HuH-7.5 (cell line): Measurements from ENCODE around the gene MVD.

Experiments
- DNase-seq: peaks from one replicate; pipeline ENCODE4 v3.0.0; 2011; ENCODE audit warnings: low spot score

MVD gene

DNA sequence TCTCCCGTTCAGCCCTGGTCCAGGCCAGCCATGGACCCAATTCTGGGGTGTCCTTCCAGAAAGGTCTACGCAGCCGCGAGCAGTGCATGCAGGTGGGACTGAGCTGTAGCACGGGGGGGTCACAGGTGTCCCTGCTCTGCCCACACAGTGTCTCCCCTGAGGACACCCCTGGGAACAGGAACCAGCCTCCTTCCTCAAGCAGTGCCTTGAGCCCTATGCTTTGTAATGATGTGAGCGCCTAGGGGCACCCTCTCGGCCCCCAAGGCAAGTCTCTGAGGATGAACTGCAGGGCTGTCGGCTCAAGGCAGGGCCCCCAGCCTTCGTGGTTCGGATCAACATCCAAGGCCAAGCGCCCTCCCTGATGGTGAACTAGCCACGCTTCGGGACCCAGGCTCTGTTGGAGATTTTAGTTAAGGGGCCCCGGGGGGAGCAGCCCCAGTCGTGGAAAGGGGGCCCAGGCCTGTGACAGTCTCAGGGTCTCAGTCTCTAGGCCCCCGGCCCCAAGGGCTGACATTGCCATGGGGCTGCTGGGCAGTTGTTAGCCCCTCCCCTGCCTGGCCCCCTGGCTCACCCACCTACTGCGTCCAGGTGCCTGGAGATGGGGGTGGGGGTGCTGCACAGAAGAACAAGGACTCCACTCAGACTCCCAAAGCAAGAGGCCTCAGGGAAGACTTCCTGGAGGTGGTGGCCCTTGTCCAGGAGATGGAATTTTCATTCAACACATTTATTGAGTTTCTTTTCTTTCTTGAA is 22.2 kb downstream of the MVD start:
- DNase-seq: no peak

DNA sequence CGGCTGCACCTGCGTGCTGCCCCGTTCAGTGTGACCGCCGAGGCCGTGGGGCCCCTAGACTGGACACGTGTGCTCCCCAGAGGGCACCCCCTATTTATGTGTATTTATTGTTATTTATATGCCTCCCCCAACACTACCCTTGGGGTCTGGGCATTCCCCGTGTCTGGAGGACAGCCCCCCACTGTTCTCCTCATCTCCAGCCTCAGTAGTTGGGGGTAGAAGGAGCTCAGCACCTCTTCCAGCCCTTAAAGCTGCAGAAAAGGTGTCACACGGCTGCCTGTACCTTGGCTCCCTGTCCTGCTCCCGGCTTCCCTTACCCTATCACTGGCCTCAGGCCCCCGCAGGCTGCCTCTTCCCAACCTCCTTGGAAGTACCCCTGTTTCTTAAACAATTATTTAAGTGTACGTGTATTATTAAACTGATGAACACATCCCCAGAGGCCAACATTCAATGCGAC is 22.8 kb downstream of the MVD start:
- no peak for DNase-seq

DNA sequence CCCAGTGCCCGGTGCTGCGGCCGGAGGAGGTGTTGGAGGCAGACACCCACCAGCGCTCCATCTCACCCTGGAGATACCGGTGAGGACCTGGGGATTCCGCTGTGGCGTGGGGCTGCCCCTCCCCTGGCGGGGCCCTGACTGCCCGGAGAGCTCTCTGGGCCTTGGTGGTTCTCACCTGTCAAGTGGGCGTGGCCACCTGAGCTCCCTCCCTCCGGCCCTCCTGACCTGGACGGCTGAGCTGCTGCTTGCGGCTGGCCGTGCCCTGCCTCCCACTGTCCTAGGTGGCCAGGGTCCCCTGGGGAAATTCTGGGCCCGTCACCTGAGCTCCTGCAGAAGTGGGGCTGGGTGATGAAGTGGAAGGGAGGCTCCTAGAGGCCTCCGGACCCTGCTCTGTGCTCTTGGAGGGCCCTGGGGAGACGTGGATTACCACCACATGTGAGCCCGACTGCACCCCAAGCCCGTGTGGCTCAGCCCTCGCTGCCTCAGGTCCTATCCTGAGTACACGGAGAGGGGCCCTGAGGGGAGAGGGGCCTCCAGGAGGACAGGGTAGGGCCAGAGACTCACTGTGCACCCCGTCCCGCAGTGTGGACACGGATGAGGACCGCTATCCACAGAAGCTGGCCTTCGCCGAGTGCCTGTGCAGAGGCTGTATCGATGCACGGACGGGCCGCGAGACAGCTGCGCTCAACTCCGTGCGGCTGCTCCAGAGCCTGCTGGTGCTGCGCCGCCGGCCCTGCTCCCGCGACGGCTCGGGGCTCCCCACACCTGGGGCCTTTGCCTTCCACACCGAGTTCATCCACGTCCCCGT is 23.5 kb downstream of the MVD start:
- DNase-seq: no peak

DNA sequence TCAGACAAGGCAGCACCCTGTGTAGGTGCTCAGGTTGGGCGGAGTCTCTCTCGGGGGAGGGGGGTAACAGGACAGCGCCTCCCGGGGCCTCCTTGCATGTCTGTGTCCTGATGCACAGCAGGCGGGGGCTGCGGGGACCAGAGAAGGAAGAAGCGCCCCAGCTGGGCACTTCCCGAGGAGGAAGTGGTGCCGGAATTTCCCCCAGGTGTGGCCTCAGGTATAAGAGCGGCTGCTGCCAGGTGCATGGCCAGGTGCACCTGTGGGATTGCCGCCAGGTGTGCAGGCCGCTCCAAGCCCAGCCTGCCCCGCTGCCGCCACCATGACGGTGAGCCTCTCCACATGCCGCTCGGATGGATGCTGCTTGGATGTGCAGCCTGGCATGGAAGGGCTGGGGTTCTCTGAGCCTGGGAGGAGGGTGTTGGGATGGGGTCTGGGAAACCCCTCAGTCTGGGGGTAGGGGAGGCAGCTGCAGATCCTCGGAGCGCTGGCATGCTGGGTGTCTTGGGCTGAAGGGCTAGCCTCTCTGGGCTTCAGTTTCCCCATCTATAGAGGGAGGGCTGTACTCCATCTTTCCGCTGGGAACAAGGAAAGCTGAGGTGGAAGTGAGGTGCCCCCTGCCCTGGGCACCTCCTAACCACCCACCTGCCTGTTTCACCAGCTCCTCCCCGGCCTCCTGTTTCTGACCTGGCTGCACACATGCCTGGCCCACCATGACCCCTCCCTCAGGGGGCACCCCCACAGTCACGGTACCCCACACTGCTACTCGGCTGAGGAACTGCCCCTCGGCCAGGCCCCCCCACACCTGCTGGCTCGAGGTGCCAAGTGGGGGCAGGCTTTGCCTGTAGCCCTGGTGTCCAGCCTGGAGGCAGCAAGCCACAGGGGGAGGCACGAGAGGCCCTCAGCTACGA is 24.3 kb downstream of the MVD start, which contains the start of gene IL17C:
Gene IL17C (plus strand): TSS at position 250 of the 908 bp plus-strand sequence. CDS start 70 bp downstream, at position 320.
- no peak for DNase-seq

DNA sequence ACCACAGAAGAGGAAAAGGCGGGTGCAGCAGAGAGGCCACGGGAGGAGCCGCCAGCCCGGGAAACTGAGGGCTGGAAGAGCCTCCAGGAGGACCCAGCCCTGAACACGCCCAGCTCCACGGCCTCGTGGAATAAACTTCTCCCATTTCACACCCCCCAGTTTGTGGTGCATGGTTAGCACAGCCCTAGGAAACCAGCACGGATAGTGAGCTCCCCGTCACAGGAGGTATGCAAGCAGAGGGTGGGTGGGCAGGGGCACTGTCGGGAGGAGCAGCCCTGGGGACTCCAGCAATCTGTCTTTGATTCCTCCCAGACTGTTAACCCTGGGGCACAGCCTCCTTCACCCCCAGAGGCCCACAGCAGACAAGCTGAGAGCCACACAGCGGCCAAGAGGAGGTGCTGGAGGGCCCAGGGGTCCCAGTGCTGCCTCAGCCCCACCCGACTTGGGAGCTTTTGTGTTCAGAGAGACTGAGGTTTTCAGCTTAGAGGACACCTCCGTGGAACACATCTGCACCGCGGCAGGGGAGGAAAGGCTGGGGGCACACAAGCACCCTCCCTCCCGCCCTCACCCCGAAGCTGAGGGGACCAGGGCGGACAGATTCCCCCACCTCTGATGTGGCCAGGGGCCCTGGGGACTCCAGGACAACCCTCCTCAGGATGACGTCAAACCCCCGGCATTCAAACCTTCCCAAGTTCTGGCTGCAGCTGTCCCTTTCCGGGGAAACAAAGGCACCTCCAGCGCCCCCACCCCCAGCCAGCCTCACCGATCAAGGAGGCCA is 26.2 kb downstream of the MVD start:
- no peak for DNase-seq

DNA sequence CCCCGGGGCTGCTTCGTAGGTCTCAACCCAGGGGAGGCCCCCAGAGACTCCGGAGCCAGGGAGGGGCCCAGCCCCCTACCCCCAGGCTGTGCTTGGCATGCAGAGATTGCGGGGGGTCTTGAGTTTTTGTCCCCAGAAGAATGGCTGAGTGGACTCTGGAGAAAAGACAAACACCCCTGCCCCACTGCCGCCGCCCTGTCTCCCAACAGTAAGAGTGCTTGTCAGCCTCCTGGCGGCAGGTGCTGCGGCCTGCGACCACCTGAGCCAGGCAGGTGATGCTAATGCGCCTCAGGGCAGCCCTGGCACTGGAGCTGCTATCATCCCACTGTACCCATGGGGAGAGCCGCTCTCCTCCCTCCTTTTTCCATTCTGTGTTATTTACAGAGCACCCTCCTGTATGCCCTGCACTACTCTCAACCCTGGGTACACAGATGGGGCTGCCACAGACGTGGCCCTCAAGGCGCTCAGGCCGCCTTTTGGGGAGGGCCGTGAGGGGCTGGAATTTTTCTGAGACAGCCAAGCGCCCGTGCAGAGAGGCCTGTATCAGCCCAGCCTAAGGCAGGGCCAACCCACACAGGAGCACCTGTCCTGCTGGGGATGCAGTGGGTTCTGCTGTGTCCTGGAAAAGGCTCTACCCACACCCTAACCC is 27.1 kb downstream of the MVD start:
- DNase-seq: no peak

DNA sequence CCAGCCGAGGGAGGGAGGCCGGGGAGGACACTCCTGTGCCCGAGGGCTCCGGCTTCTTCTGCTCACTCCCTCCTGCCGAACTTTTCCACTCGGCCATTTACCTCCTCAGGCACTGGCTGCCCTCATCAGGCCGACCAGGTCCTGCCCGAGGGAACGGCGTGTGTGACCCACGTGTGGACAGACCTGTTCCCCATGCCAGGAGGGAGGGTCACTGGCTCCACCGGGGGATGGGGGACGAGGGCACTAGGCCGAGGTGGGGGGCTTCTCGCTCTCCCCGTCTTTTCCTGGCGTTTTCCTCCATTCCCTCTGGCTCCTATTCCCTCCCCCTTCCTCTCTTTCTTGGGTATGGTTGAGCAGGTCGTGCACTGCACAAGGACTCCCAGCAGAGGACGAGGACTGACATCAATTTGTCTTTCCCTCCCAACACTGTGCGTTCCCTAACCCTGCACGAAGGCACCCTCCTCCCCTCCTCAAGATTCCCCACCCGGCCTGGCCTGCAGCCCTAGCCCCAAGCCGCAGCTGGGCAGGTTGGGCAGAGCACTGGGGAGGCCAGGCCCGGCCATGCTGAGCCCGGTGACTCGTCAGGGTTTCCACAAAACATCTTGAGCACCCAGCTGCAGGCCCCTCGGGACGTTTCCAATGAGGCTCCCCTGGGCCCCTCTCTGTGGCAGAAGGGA is 27.8 kb downstream of the MVD start:
- DNase-seq: no peak

DNA sequence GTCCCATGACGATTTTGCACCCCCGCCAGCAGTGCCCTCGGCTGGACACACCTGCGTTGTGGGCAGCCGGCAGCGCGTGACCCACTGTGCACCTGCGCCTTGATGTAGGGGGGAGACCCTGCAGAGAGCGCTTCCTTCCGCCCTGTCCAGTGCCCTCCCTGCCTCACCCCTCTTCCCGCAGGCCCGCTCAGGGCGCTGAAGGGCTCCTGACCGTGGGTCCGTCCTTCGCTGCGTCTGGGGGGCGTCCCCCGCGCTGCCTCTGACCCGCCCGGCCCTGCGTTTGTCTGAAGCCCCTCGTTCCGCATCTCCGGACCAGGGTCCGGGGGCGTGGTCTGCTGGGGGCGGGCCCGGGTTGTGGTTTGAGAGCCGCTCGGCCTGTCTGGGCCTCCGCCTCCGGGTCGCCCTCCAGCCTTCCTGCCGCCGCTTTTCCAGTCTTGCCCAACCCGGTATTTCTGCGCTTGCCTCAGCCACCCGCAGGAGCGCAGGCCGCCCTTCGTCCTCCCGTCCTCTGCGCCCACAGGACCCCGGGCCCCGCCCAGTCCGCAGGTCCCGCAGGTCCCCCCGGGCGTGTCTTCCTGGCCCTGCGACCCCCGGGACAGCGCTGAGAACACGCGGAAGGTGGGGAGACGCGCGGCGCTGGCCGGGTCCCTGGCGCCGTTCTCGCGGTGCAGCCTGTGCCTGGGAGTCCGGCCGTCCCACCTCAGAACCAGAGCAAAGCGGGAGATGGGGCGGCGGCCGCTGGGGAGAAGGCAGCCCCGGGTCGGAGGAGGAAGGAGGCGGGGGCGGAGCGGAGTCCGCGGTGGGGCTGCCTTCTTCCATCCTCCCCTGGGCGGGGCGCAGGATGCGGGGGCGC is 28.5 kb downstream of the MVD start:
- DNase-seq: no peak

DNA sequence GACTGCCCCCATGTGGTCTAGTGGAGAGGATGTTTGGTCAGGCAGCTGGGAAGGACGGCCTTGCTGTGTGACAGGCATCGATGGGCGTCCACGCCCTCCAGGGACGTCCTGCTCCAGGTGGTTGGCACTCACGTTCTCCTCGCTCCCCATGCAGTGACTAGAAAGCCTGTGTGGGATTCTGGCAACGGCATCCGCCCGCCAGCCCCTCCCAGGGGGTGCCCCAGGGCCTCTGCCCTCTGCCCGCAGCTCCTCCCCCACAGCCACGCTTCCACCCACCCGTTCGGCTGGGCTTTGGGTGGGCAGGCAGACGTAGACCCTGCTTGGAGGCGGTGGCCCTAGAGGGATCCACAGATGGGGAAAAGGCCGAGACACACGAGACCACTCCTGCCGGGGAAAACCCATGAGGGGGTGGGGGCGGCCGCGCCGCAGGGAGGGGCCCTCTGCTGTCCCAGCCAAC is 29.2 kb downstream of the MVD start:
- peak; percentile 96 for DNase-seq

DNA sequence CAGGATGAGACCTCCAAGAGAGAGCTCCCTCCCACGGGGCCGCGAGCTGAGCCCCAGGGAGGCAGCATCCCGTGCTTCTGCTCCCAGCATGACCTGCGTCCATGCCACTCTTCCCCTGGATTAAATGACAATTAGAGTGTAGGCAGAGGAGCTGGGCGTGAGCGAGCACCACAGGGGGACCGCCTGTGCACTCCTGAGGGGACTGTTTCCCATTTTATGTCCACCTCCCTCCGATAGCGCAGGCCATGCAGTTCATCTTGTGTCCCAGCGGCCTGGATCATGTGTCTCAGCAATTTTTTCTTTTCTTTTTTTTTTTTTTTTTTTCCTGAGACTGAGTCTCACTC is 30.3 kb downstream of the MVD start:
- no peak for DNase-seq

DNA sequence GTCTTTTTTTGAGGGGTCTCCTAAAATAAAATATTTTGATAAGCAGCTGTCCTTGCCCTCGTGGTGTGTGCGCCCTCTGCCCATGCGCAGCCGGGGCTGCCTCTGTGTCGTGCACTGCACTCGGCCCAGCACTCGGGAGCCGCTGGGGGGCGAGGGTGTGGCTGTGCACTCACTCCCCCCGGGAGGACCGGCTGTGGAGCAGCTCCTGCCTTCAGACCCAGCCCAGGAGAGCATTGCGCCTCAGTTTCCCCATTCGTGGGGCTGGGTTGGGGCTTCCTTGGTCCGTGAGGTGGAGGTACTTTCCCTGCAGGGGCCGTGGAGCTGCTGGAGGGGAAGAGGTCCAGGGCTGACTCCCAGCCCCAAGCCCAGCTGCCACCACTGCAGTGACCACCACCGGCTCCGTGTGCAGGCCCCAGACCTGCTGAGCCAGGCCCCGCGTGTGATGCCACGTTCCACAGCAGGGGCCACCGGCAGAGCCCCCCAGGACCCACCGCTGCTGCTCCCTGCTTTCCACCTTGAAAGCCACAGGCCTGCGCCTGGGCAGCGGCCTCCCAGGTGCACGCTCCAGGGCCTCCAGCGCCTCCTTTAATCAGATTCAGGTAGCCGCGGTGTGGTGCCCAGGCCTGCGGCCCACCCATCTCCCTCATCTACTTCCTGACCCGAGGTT is 30.8 kb downstream of the MVD start:
- no peak for DNase-seq

DNA sequence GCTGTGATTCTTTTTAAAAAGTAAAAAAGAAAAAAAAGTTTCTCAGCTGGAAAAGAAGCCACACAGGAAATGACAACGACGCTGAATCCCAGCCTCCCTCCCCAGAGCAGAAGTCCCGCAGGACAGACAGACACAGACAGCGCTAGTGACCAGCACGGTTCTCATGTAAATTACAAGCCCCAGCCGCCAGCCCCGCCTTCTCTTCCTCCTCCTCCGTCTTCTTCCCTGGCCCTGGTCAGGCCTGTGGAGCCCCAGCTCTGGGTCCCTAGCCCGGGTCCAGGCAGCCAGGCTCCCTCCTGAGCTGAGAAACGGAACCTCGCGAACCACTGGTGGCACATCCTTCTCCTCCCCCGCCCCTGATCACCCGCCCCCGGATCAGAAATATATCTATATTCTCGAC is 31.5 kb downstream of the MVD start:
- DNase-seq: no peak

DNA sequence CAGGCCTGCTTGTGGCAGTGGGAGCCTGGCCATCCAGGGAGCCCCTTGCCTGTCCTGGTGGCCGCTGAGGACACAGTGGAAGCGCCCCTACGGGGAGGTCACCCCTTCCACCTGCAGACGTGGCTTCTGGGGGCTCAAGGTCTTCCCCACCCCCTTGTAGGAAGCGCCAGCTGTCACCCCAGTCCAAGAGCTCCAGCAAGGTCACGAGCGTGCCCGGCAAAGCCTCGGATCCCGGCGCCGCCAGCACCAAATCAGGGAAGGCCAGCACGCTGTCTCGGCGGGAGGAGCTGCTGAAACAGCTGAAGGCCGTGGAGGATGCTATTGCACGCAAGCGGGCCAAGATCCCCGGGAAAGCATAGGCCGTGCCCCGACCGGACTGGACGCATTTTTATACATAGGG is 31.9 kb downstream of the MVD start:
- DNase-seq: no peak

DNA sequence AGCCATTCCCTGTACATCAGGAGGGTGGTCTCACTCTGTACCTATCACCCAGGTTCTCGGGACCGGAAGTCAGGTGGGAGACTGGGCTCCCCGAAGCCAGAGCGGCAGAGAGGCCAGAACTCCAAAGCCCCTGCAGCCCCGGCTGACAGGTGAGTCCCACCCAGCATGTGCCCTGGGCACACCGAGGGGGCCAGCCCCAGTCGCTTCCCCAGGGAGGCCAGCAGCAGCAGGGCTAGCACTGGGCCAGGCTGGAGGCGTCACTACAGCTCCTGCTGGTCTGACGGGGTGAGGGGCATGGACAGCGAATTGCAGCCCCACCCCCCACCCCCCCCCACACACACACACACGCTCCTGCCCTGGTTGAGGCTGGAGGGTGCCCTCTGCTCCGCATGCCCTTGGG is 32.5 kb downstream of the MVD start:
- no peak for DNase-seq

DNA sequence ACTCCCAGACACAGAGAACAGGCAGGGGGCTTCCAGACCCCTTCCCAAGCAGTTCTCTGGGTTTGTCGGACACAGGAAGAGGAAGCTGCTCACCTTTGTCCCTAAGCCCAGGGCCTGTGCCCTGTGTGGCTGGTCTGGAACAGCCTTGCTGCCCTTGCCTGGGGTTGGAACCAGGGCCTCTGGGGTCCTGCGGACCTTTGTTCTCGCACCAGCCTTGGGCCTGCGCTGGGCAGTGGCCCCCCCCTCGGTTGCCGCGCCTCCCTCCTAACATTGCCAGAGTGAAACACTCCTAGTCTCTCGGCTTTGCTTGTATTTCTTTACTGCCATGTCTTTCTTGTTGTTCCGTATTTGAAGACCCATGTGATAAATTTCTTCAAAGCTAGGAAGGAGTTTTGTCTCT is 33.1 kb downstream of the MVD start:
- DNase-seq: no peak

DNA sequence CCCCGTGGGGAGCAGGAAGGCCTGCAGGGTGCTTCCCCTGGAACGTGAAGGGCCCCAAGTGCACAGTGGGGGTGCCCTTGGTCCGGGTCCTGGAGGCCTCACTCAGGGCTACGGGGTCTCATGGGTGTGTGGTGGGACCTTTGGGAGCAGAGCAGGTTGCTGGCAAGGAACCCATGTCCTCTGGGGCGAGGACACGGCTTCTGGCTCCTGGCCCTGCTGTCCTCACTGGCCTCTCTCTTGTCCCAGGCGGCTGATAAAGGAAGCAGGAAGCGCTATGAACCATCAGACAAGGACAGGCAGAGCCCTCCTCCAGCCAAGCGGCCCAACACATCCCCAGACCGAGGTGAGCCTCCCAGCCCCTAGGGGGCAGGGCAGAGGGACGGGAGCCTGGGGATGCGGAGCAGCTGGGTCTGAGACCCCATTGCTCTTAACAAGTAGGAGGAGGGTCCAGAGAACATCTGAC is 34.3 kb downstream of the MVD start:
- peak; percentile 96 for DNase-seq

DNA sequence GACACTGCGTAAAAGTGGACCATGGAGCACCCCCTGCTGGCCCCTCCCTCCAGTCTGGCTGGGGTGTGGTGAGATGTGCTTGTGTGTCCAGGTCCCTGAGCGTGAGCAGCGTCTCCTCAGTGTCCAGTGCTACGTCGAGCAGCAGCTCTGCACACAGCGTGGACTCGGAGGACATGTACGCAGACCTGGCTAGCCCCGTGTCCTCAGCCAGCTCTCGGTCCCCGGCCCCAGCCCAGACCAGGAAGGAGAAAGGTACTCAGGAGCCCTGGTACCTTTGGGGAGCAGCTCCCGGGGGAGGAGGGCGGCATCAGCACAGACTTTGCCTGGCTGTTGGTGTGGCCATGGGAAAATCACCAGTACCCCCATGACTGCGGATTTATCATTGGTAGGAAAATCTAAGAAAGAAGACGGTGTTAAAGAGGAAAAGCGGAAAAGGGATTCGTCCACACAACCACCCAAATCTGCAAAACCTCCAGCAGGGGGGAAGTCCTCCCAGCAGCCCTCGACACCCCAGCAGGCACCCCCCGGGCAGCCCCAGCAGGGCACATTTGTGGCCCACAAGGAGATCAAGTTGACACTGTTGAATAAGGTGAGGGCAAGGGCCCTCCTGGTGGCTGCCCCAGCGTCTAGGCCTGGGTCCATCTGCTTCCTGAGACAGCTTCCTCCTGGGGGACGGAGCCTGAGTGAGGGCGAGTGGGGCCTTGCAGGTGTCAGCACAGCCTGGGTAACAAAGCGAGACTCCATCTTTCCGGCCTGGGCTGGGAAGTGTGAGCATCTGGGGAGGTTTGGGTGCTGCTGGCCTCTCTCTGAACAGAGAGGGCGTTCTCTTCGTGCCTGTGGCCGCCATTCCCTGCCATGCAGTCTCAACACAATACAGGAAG is 35.1 kb downstream of the MVD start:
- no peak for DNase-seq

DNA sequence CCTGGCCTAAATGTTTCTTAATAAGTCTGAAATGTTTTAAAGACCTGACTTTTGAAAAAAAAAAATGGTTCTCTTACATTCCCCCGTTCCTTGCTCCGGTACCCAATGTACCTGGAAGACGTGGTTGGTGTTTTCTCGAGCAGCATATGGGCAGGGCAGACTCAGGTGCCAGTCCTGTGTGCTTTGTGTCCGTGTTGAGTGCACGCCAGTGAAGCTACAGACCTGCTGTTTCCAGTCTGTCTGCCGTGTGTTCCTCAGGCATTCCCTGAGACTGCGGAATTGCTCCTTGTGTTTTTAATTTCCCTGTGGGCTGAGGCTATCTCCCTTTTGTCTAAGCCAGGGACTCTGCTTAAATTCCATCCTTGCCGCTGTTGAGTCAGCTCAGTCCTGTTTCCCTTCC is 36.2 kb downstream of the MVD start:
- DNase-seq: no peak
